GM21526 (cell line): Measurements from ENCODE around the gene PRPF8.
"Not testable (repeated sequence)": the region's sequence is repeated elsewhere in the genome, so short reads cannot be mapped to it uniquely, and the experiment has no call there.

Experiments
- ATAC-seq: cut with Tn5 transposase; IDR thresholded peaks from one replicate; pipeline ENCODE4 v1.9.1; 2021; ENCODE audit warnings: moderate library complexity; ENCODE audit not compliant: unreplicated experiment, low FRiP score

Gene PRPF8

GRCh38 chr17:1695365-1695764 is 10.7 kb upstream of the PRPF8 start:
- ATAC-seq = no peak

- no peak for ATAC-seq
These were observed 8.7 kb upstream of the PRPF8 start for GRCh38 chr17:1693339-1693738.

- ATAC-seq = no peak
These were observed 6.0 kb upstream of the PRPF8 start for GRCh38 chr17:1690544-1691221.

- not testable (repeated sequence) for ATAC-seq
These were observed 3.7 kb upstream of the PRPF8 start for GRCh38 chr17:1688405-1688804.

GRCh38 chr17:1686086-1686485 is 1.4 kb upstream of the PRPF8 start:
- ATAC-seq = no peak

- ATAC-seq = no peak
These were observed 1.2 kb downstream of the PRPF8 start for GRCh38 chr17:1683459-1683858.

- no peak for ATAC-seq
These were observed 8.3 kb downstream of the PRPF8 start for GRCh38 chr17:1676401-1676800.

- no peak for ATAC-seq
These were observed 11.5 kb downstream of the PRPF8 start for GRCh38 chr17:1673041-1673785.

GRCh38 chr17:1663934-1664333 is 20.7 kb downstream of the PRPF8 start:
- not testable (repeated sequence) for ATAC-seq

- ATAC-seq = no peak
These were observed 23.6 kb downstream of the PRPF8 start for GRCh38 chr17:1661045-1661444.

- no peak for ATAC-seq
These were observed 26.6 kb downstream of the PRPF8 start for GRCh38 chr17:1658100-1658499.

GRCh38 chr17:1653735-1654134 is 30.9 kb downstream of the PRPF8 start:
- no peak for ATAC-seq

- ATAC-seq = not testable (repeated sequence)
These were observed 31.9 kb downstream of the PRPF8 start for GRCh38 chr17:1652794-1653193.

GRCh38 chr17:1651559-1651844 is 33.2 kb downstream of the PRPF8 start:
- ATAC-seq = no peak

GRCh38 chr17:1650731-1651558 is 33.7 kb downstream of the PRPF8 start:
- no peak for ATAC-seq

- peak; percentile 6 for ATAC-seq
These were observed 34.7 kb downstream of the PRPF8 start, which contains the start of gene RILP for GRCh38 chr17:1649844-1650501. Gene RILP, minus strand, starts transcription at chr17:1649866. Its CDS starts 62 bp downstream, at chr17:1649804.

- peak; percentile 40 for ATAC-seq
These were observed 35.5 kb downstream of the PRPF8 start for GRCh38 chr17:1648963-1649843.

GRCh38 chr17:1648173-1648962 is 36.3 kb downstream of the PRPF8 start:
- ATAC-seq = no peak

- no peak for ATAC-seq
These were observed 36.9 kb downstream of the PRPF8 start for GRCh38 chr17:1647802-1648171.
